GM18502 (cell line): Measurements from ENCODE around the gene PEX16.
"Not testable (repeated sequence)": the region's sequence is repeated elsewhere in the genome, so short reads cannot be mapped to it uniquely, and the experiment has no call there.

Experiments used
- ATAC-seq: cut with Tn5 transposase; IDR thresholded peaks from one replicate; pipeline ENCODE4 v1.9.1; 2021; ENCODE audit warnings: mild to moderate bottlenecking; ENCODE audit not compliant: unreplicated experiment, poor library complexity

The PEX16 gene

DNA sequence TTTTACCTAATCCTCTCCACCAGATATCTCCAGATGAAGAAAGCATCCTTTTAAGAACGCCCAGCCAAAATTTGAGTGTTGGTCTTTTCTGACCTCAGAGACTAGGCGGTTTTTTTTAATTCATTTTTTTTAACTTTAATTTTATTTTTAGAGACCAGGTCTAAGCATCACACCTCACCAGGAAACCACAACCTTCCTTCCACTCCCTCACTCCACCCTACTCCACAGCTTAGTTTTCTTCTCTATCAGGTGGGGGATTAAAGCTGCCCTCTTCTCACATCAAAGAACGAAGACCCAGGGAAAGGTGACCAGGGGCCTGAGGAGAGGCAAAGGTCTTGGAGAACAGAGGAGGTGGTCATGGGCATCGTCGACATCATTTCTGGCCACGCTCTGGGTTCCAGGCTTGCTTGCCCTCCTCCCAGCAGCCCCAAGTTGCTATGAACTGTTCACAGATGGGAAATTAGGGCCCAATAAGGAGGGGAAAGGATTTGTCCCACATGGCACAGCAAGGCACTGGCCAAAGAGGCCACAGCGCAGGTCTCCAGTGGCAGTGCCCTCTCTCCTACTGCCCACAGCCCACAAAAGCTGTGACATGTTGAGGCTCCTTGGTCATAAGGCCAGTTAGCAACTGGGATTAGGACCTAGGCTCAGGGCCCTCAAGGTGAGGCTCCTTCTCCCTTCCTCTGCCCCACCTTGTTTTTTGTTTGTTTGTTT, 1.4 kb upstream of the PEX16 start:
- no peak for ATAC-seq

DNA sequence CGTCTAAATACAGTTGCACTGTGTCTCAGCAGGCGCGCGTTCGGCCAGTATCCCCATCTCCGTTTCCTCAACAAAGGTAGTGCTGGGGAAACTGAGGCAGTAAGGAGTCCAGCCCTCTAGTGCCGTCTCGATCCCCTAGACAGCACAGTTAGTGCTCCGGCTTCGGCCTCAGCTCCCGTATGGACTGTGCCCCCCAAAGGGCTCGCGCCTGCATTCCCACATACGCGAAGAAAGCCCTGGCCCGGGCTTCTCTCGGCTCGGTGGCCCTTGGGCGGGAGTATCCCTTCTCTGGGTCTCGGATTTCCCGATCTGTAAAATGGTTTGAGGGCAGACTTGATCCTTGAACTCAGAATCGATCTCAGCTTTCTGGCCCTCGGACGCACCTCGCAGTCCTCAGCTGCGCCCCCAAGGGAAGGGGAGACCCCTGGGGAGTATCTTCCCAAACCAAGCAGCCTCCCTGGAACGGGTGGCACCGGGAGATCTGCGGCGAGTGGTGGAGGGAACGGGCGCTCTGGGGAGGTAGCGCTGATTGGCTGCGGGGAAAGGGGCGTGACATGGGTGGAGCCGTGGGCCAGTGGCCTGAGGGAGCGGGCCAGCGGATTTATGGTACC, 759 bp upstream of the PEX16 start:
- peak; percentile 41 for ATAC-seq

DNA sequence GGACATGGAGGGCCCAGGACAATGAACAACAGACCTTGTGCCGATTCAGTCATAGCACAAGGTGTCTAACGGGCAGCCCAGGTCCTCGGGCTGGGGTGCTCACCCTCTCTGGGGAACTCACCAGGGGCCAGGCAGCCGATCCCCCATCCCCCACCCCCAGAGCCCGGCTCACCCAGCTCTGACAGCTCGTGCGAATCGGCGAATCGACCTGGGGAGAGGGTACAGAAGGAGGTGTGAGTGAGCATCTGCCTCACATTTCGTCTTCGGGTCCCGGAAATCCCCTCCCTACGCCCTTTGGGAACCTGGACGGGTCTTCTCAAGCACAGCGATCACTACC, 423 bp downstream of the PEX16 start:
- no peak for ATAC-seq

DNA sequence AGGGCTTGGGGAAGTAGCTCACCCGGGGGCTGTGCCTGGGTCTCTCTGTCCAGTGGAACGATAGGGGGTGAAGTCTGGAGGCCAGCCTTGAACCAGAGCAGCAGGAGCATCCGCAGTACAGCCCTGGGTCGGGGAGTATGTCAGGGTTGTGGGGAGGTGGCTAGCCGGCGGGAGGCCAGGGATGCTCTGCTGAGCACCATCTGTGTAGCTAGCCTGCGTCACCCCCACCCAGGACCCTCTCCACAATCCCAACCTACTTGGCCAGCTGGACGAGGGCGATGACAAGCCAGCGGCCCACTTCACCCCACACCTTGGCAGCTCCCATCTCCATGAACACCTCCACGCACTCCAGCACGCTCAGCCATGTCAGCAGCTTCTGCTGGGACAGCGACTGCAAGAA, 2.2 kb downstream of the PEX16 start:
- no peak for ATAC-seq

DNA sequence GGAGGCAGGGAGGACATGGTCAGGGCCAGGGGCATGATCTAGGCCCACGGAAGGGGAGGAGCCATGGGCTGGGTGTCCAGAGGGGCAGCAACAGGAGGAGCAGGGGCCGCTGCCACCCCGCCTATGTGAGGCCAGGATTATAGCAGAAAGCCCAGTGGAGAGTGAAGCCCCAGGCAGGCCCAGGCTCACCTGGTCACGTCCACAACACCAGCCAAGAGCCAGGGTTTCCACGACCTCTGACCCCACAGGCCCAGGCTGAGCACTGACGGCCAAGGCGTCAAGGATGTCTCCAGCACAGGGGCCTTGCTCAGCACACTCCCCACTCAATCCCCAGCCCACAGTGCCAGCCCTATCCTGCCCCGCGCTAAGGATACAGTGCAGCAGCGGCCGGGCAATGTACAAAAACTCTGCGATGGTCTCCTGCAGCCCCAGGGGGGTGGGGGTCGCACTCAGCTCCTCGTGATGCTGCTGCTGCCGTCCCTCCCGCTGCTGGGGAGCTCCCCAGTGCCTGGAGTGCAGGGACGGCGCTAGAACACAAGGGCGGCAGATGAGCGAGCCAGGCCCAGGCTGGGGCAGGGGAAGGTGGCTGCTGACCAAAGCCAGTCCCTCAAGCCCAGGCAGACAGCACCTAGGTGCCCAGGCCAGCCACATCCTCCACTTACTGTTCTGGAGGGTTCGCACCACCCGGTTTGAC, 3.6 kb downstream of the PEX16 start:
- no peak for ATAC-seq

DNA sequence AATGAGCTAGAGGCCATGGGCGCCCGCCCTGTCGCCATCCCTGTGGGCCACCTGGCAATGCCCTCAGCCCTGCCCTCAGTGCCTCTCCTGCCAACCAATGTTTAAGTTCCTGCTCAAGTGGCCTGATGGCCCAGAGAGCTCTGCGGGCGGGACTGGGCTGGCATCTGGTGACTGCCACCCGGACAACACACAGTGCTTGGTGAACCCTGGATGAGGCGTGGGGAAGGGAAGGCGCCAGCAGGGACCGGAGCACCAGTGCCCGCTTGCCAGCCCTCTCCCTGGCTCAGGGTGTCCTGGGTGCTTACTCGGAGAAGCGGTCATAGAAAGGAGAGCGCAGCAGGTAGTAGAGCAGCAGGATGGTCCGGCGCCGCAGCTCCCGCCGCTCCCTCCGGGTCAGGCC, 4.2 kb downstream of the PEX16 start:
- no peak for ATAC-seq

DNA sequence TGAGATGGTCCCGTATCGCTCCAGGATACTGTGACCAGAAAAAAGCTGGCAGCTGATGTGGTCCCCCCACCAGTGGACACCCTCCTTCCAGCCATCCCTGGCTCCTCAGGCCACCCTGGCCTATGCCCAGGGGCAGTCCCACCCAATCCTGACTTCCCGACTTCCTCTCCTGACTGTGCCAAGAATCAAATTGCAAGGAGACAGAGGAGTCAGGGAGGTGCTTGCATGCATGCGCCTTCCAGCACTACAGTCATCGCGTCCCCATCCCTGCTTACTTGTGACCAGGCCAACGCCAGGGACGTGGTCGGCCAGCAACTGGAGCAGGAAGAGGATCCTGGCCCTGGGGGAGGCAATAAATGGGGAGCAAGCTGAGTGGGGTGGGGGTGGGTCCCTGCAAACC, 7.1 kb downstream of the PEX16 start:
- ATAC-seq, result no peak

DNA sequence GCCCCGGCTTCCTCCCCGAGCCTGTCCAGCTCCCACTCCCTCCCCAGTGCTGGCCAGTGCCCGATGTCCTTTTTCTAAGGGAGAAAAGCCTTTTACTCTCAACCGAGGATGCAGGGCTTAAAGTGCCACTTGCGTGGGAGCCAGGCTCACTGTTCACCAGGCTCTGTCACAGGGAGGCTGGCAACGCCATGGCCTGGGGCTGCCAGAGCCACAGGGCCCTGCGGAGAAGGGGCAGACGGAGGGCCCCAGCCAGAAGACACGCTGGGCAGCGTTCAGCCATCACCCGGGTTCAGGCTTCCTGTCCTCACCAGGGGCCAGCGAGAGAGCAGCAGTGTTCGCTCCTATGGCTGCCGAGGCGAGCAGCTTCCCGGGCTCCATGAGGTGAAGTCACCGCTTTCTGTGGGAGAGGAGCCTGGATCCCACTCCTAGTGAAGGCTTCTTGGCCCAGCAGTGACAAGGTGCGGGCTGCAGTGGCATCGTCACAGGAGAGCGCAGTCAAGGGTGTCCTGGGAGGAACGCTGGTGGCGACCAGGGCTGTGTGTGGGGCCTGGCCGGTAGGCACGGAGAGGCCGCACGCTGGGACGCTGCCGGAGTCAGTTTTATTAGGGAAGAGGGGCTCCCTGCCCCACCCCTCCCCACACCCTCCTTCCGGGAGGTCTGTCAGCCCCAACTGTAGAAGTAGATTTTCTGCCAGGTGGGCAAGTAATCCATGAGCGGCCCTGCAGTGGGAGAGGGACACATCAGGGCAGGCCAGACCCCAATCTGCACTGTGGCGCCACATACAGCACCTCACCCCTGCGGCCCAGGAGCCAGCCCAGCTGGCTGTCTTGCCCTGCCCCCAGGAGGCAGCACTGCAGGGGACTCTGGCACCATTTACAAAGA, 7.8 kb downstream of the PEX16 start:
- ATAC-seq, result no peak

DNA sequence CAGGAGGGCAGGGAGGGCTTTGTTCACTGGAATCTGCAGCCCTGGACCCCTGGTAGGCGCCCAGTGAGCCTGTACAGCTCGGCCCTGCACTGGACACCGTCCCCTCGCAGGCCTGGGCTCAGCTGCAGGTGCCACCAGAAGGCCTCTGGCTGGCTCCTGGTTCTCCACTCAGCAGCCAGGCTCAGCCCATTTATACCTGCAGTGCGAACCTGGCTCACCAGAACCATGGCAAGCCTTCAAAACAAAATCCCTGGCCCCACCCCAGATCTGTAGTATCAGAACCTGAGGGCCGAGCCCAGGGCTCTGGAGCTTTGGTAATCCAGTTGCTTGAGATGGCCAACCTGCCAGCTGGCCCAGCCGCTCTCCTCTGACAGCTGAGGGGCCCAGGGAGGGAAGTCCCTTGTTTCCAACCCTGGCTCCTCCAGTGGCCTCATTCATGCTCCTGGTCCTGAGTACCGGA, 9.7 kb downstream of the PEX16 start:
- no peak for ATAC-seq

DNA sequence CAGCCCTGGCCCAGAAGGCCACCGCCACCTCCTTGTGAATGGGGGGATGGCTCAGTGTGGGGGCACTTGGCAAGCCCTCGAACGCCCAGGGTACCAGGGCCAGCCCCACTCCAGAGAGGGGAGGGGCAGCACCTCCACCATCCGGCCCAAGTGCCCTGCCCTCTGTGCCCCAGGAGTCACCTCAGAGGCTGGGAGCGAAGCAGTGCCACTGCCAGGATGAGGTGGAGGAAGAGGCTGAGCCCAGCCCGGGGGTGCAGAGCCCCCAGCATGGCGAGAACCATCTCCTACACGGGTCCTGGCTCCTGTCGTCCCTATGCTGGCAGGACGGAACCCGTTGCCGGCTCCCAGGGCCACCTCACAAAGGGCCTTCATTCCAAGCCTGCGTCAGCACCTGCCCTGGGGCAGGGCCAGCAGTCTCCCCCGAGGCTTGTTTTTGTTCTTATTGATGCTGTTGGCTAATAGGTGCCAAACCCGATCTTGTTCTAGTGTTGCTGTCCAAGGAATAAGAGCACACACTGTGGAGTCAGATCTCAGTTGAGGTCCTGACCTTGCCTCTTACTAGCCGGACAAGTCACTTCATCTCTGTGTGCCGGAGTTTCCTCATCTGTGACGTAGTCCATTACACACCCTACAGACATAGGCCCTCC, 10.6 kb downstream of the PEX16 start, which contains the start of gene FREY1:
TSS of gene FREY1 (minus strand) at position 307 of the 647 bp plus-strand sequence. CDS start at position 281, 26 bp downstream.
- ATAC-seq, result no peak

DNA sequence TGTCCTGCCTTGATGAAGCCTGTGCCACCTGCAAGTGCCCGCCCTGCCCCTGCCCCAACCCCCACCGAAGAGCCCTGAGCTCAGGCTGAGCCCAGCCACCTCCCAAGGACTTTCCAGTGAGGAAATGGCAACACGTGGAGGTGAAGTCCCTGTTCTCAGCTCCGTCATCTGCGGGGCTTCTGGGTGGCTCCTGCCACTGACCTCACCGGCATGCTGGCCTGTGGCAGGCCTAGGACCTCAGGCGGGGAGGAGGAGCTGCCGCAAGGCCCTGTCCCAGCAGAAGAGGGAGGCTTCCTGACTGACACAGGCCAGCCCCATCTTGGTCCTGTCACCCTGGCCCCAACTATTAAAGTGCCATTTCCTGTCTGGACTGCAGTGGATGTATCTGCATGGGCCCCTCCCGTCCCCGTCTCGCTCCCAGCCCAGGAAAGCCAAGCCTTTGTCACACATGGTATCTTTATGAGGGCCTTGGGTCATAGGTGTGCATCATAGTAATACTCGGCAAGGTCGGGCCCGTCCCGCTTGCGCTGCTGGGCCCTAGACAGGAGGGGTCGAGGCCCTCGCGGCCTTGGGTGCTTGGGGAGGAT, 11.5 kb downstream of the PEX16 start:
- ATAC-seq, result no peak

DNA sequence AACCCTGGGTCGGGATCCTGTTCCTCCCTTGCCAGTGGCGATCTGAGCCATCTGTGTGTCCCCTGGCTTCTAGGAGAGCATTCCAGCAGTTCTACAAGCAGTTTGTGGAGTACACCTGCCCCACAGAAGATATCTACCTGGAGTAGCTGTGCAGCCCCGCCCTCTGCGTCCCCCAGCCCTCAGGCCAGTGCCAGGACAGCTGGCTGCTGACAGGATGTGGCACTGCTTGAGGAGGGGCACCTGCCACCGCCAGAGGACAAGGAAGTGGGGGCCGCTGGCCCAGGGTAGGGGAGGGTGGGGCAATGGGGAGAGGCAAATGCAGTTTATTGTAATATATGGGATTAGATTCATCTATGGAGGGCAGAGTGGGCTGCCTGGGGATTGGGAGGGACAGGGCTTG, 12.1 kb downstream of the PEX16 start:
- not testable (repeated sequence) for ATAC-seq

DNA sequence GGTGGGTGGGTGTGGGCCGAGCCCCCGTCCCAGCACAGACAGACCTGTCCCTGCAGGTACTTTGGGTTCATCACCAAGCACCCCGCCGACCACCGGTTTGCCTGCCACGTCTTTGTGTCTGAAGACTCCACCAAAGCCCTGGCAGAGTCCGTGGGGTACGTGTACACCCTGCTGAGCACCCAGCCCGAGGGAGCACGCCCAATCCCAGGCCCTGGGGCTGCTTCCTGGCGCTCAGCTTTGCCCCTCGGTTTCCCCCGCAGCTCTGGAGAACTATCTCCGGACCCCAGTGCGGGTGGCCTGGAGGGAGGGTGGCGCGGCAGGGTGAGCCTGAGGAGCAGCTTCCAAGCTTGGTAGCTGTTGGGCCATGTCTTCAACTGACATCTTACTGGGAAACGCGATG, 12.6 kb downstream of the PEX16 start:
- ATAC-seq, result no peak

DNA sequence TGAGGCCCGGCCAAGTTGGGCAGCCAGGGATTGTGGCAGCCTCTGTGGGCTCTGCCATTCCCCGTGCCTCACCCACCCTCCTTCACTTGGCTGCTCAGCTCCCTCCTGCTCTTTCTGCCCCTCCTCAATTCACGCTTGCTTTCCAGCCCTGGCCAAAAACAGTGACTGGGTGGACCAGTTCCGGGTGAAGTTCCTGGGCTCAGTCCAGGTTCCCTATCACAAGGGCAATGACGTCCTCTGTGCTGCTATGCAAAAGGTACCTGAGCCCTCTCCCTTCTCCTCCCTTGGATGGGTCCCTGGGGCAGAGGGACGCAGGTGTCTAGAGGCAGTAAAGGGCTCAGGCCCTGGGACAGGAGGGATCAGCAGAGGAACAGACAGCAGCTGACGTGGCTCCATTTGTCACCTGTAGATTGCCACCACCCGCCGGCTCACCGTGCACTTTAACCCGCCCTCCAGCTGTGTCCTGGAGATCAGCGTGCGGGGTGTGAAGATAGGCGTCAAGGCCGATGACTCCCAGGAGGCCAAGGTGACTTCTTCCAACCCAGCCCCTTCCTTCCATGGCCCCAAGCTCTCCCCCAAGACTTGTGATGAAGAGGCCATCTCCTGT, 13.3 kb downstream of the PEX16 start:
- ATAC-seq, result no peak

DNA sequence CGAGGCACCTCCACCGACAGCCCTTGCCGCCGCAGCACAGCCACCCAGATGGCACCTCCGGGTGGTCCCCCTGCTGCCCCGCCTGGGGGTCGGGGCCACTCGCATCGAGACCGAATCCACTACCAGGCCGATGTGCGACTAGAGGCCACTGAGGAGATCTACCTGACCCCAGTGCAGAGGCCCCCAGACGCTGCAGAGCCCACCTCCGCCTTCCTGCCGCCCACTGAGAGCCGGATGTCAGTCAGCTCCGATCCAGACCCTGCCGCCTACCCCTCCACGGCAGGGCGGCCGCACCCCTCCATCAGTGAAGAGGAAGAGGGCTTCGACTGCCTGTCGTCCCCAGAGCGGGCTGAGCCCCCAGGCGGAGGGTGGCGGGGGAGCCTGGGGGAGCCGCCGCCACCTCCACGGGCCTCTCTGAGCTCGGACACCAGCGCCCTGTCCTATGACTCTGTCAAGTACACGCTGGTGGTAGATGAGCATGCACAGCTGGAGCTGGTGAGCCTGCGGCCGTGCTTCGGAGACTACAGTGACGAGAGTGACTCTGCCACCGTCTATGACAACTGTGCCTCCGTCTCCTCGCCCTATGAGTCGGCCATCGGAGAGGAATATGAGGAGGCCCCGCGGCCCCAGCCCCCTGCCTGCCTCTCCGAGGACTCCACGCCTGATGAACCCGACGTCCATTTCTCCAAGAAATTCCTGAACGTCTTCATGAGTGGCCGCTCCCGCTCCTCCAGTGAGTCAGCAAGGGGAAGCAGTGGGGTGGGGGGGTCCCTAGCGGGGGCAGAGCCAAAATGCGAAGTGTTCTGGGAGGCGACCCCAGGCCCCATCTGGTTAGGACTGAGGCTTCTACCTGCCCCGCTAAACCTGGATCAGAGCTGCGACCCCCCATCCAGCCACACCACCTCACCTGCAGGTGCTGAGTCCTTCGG, 15.0 kb downstream of the PEX16 start:
- ATAC-seq, result no peak

DNA sequence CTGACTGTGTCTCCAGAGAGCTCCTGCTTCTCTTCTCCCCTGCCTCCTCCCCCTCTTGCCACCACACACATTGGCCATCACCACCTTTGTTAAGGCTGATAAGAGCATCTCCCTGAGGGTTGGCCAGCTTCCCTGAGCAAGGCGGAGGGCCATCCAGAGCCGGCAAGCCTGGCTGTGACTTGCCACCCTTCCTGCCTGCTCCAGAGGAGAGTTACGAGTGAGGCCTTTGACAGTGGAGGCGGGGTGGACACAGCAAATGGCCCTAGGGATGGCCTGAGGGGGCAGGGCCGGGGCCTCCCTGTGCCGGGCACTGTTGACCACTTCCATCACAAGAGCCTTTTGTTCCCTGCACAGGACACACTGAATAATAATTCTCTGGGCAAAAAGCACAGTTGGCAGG, 16.1 kb downstream of the PEX16 start:
- no peak for ATAC-seq

DNA sequence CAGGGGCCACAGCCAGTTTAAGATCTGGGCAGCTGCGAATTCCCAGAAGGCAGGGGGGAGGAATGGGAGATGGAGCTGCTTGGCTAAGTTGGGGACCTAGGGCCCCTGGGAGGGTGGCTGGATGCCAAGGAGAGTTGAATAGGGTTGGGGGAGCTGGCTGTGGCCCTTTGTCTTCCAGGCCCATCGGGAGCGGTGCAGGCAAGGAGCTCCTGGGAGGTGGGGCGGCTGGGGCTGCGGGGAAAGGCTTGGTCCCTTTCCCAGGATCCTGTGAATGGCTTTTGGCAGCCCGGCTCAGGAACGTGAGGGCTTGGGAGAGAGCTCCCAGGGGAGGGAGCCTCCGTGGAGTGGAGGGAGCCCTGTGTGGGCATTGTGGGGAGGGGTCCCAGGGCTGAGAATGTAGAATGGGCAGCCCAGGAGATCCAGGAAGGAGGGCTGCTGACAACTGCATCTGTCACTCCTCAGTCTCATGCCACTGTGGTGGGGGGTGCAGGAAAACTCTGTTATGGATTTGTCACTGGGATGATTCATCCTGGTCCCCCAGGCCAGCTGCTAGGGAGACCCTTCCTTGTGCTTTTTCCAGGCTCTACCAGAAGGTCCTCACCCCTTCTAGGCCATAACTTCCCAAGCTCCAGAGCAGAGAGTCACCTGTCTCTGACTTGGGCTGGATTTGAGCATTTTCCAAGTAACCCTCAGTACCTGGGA, 16.6 kb downstream of the PEX16 start:
- ATAC-seq, result no peak
